NOMO-1 treated with dmso at 0.1 percent for 144 hours (cell line): ENCODE results near the gene STX10.

Source experiments
- DNase-seq: peaks from one replicate; lab custom pipeline; 2025; ENCODE audit not compliant: unreplicated experiment; lab: John Stamatoyannopoulos, UW

Gene STX10

GRCh38 chr19:13146763-13147563 lies 3.2 kb downstream of the STX10 start:
- peak; percentile 41 for DNase-seq

GRCh38 chr19:13139633-13140311 lies 10.4 kb downstream of the STX10 start:
- DNase-seq, result no peak

- DNase-seq, result no peak
Measured at GRCh38 chr19:13138916-13139198, 11.3 kb downstream of the STX10 start.

GRCh38 chr19:13138171-13138915 lies 11.8 kb downstream of the STX10 start:
- DNase-seq, result no peak

- DNase-seq, result no peak
Measured at GRCh38 chr19:13137290-13137794, 12.8 kb downstream of the STX10 start.

- DNase-seq, result no peak
Measured at GRCh38 chr19:13135068-13136062, 14.8 kb downstream of the STX10 start.

GRCh38 chr19:13134626-13135025 lies 15.5 kb downstream of the STX10 start:
- DNase-seq, result no peak

GRCh38 chr19:13133241-13133870 lies 16.8 kb downstream of the STX10 start:
- DNase-seq, result no peak

- DNase-seq, result no peak
Measured at GRCh38 chr19:13132471-13133180, 17.5 kb downstream of the STX10 start.

- DNase-seq, result no peak
Measured at GRCh38 chr19:13130886-13131490, 19.2 kb downstream of the STX10 start.

GRCh38 chr19:13129384-13129783 lies 20.8 kb downstream of the STX10 start:
- DNase-seq, result no peak

GRCh38 chr19:13128583-13128982 lies 21.6 kb downstream of the STX10 start:
- DNase-seq, result no peak

GRCh38 chr19:13127811-13128575 lies 22.2 kb downstream of the STX10 start:
- no peak for DNase-seq

GRCh38 chr19:13127051-13127450 lies 23.1 kb downstream of the STX10 start:
- no peak for DNase-seq

GRCh38 chr19:13122980-13123957 lies 26.9 kb downstream of the STX10 start:
- no peak for DNase-seq

GRCh38 chr19:13122275-13122878 lies 27.8 kb downstream of the STX10 start:
- no peak for DNase-seq
